Vagina (tissue), 2 donors: ENCODE results near the gene RBM20. TPM values are rescaled to one million over a fixed set of nuclear protein-coding genes. Genes with fewer than 3 reads are reported as not detected.
"Not testable (repeated sequence)": the region's sequence is repeated elsewhere in the genome, so short reads cannot be mapped to it uniquely, and the experiment has no call there.

Experiments used
- DNase-seq, 2 donors: peaks; one replicate each; pipeline ENCODE4 v3.0.0-alpha.2; 2017; ENCODE audit errors: extremely low spot score in 2 of 2
- H3K27ac ChIP-seq: fragments of 200-600 bp; sonication (generic); one replicate; pipeline ENCODE4 v1.5.1; 2019
- H3K27me3 ChIP-seq: fragments of 200-600 bp; sonication (generic); one replicate; pipeline ENCODE4 v1.5.1; 2019
- H3K36me3 ChIP-seq, 2 donors: fragments of 200-600 bp; sonication (generic); one replicate each; pipeline ENCODE4 v1.5.1; 2017 to 2019
- H3K4me1 ChIP-seq: fragments of 200-600 bp; sonication (generic); one replicate; pipeline ENCODE4 v1.5.1; 2019
- H3K4me3 ChIP-seq, 2 donors: fragments of 200-600 bp; sonication (generic); 1 replicate in 1 of 2; 2 replicates in 1 of 2; pipeline ENCODE4 v1.5.1; 2016 to 2019
- H3K9me3 ChIP-seq: fragments of 200-600 bp; sonication (generic); one replicate; pipeline ENCODE4 v1.5.1; 2019
- CTCF ChIP-seq, 3 experiments: fragments of 450-650 bp in 2 of 3; fragments of 200-600 bp in 1 of 3; sonication (generic) in 1 of 3; IDR thresholded peaks; one replicate each; pipeline ENCODE4 v1.5.1; 2017 to 2019; ENCODE audit warnings: antibody characterized with exemption in 3 of 3, mild to moderate bottlenecking in 2 of 3, moderate library complexity in 2 of 3
- POLR2A ChIP-seq, 2 donors: fragments of 450-650 bp; IDR thresholded peaks; one replicate each; pipeline ENCODE4 v1.6.1; 2017; ENCODE audit warnings: antibody characterized with exemption in 2 of 2, mild to moderate bottlenecking in 2 of 2, moderate library complexity in 2 of 2
- POLR2AphosphoS5 ChIP-seq, 2 donors: sonication (generic); formaldehyde crosslinking; IDR thresholded peaks; one replicate each; pipeline ENCODE4 v1.9.0; 2017; ENCODE audit warnings: antibody characterized with exemption in 2 of 2, mild to moderate bottlenecking in 2 of 2, low read depth in 1 of 2; ENCODE audit not compliant: insufficient read depth in 1 of 2
- intact Hi-C: fragments of 100-400 bp; cut with DNase I; formaldehyde crosslinking; loops from one replicate; pipeline ENCODE4 v1.15.1; 2023
- total RNA-seq: library from RNA; depleted of rRNA; stranded (reverse); fragments of >200 nt; gene quantifications from one replicate; pipeline ENCODE4 v1.2.3, GENCODE V29; 2016

The RBM20 gene
- total RNA-seq, 1 donor from 2014 or later, result 5.2 TPM

DNA sequence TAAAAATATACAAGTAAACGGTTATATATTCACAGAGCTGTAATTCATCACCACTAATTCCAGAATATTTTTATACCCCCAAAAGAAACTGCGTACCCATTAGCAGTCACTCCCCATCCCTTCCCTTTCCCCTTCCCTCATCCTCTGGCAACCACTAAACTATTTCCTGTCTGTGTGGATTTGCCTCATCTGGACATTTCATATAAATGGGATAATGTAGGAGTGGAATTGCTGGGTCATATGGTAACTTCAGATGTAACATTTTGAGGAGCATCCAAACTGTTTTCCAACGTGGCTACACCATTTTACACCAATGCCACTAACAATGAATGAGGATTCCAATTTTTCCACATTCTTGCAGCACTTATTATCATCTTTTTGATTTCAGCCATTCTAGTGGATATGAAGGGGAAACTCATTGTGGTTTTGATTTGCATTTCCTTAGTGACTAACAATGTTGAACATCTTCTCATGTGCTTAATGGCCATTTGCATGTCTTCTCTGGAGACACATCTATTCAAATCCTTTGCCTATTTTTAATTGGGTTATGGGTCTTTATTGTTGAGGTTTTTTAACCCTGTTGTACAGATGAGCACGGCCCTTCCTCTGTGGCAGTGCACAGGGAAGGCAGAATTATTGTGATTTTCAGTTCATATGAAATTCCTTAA lies 79.2 kb downstream of the RBM20 start:
- Histone ChIP-seq H3K9me3 (no peaks in the 10 kb centered on the region), H3K27ac (no peak overlapping the region), H3K36me3 (no peaks in the 10 kb centered on the region), H3K4me1 (no peaks in the 10 kb centered on the region), H3K4me3 (no peak overlapping the region), H3K27me3 (no peaks in the 10 kb centered on the region)
- intact Hi-C loops, result no loop called here
- TF ChIP-seq POLR2AphosphoS5 (IDR thresholded peaks at IDR 0.05; ENCODE audit: insufficient read depth in 1 of 2, low read depth in 1 of 2) (no peak), CTCF (IDR thresholded peaks at IDR 0.05) (no peak), POLR2A (IDR thresholded peaks at IDR 0.05) (no peak)
- DNase-seq, result no peak

- Histone ChIP-seq H3K27me3 (no peaks in the 10 kb centered on the region), H3K36me3 (no peaks in the 10 kb centered on the region), H3K4me3 (no peak overlapping the region), H3K9me3 (no peaks in the 10 kb centered on the region), H3K4me1 (no peaks in the 10 kb centered on the region), H3K27ac (no peak overlapping the region)
- no peak for TF ChIP-seq CTCF (IDR thresholded peaks at IDR 0.05)
- TF ChIP-seq POLR2AphosphoS5 (IDR thresholded peaks at IDR 0.05; ENCODE audit: insufficient read depth in 1 of 2, low read depth in 1 of 2), result no peak
- TF ChIP-seq POLR2A (IDR thresholded peaks at IDR 0.05), result no peak
- no peak for DNase-seq
- intact Hi-C loops, result no loop called here
These were observed 80.2 kb downstream of the RBM20 start for GRCh38 chr10:110724116-110724921.

DNA sequence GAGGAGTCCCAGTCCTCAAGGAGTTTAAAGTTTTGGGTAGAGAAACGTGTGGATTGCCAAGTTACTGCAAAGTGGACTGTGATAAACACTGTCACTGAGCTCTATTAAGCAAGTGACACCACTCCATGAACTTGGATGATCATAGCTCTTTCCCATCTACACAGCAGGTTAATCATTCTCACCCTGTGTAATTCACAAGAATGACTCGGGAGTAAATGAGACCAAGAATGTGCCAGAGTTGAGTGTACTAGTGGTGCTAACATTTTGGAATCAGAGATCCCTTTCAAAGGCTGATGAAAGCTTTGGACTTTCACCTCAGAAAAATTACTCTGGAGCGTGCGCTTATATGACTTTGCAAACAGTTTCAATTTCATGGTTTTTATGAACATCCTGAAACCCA lies 80.8 kb downstream of the RBM20 start:
- intact Hi-C loops, result no loop called here
- Histone ChIP-seq H3K4me1 (no peaks in the 10 kb centered on the region), H3K36me3 (no peaks in the 10 kb centered on the region), H3K27ac (no peak overlapping the region), H3K4me3 (no peak overlapping the region), H3K9me3 (no peaks in the 10 kb centered on the region), H3K27me3 (no peaks in the 10 kb centered on the region)
- no peak for DNase-seq
- TF ChIP-seq CTCF (IDR thresholded peaks at IDR 0.05), result no peak
- no peak for TF ChIP-seq POLR2A (IDR thresholded peaks at IDR 0.05)
- no peak for TF ChIP-seq POLR2AphosphoS5 (IDR thresholded peaks at IDR 0.05; ENCODE audit: insufficient read depth in 1 of 2, low read depth in 1 of 2)

GRCh38 chr10:110725801-110726630 lies 81.9 kb downstream of the RBM20 start:
- TF ChIP-seq CTCF (IDR thresholded peaks at IDR 0.05) (no peak), POLR2A (IDR thresholded peaks at IDR 0.05) (no peak), POLR2AphosphoS5 (IDR thresholded peaks at IDR 0.05; ENCODE audit: insufficient read depth in 1 of 2, low read depth in 1 of 2) (no peak)
- intact Hi-C loops, result no loop called here

DNA sequence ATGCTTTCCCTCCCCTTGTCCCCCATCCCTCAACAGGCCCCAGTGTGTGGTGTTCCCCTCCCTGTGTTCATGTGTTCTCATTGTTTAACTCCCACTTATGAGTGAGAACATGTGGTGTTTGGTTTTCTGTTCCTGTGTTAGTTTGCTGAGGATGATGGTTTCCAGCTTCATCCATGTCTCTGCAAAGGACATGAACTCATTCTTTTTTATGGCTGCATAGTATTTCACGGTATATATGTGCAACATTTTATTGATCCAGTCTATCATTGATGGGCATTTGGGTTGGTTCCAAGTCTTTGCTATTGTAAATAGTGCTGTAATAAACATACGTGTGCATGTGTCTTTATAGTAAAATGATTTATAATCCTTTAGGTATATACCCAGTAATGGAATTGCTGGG lies 83.6 kb downstream of the RBM20 start:
- H3K27ac ChIP-seq, H3K27me3 ChIP-seq, H3K36me3 ChIP-seq, DNase-seq, H3K4me1 ChIP-seq, intact Hi-C loops, H3K9me3 ChIP-seq, H3K4me3 ChIP-seq: not testable (repeated sequence)

More at GRCh38 chr10:110725801-110726630, 81.9 kb downstream of the RBM20 start:
- H3K36me3 ChIP-seq, result no peaks in the 10 kb centered on the region
- H3K27me3 ChIP-seq, result no peaks in the 10 kb centered on the region
- no peak for DNase-seq
- H3K27ac ChIP-seq, result no peak overlapping the region
- no peak overlapping the region for H3K4me3 ChIP-seq
- no peaks in the 10 kb centered on the region for H3K4me1 ChIP-seq
- no peaks in the 10 kb centered on the region for H3K9me3 ChIP-seq
